Liver (tissue), 9 donors: ENCODE data around the gene NAPA. TPM values are rescaled to one million over a fixed set of nuclear protein-coding genes. Genes with fewer than 3 reads are reported as not detected.

Source experiments
- DNase-seq: peaks from one replicate; pipeline ENCODE4 v3.0.0-alpha.2; 2017; ENCODE audit warnings: low spot score
- H3K27ac ChIP-seq, 2 donors: one replicate each; pipeline ENCODE4 v1.7.0; 2013; ENCODE audit warnings: inconsistent platforms in 2 of 2, low read length in 2 of 2, control low read depth in 1 of 2, low read depth in 1 of 2, mild to moderate bottlenecking in 1 of 2
- H3K27me3 ChIP-seq, 4 donors: one replicate each; pipeline versions ENCODE4 v1.6.1 to v1.7.0; 2013; ENCODE audit warnings: low read length in 3 of 4, inconsistent platforms in 1 of 4, mild to moderate bottlenecking in 1 of 4, moderate library complexity in 1 of 4; ENCODE audit not compliant: control insufficient read depth in 4 of 4, insufficient read depth in 4 of 4
- H3K36me3 ChIP-seq, 4 donors: one replicate each; pipeline versions ENCODE4 v1.6.1 to v1.7.0; 2013; ENCODE audit warnings: low read length in 3 of 4, mild to moderate bottlenecking in 3 of 4, low read depth in 1 of 4, moderate library complexity in 1 of 4; ENCODE audit not compliant: control insufficient read depth in 4 of 4, insufficient read depth in 3 of 4
- H3K4me1 ChIP-seq, 4 donors: one replicate each; pipeline versions ENCODE4 v1.6.1 to v1.7.0; 2013; ENCODE audit warnings: low read length in 3 of 4, mild to moderate bottlenecking in 3 of 4, moderate library complexity in 1 of 4; ENCODE audit not compliant: control insufficient read depth in 4 of 4, insufficient read depth in 4 of 4
- H3K4me3 ChIP-seq, 3 donors: one replicate each; pipeline versions ENCODE4 v1.6.1 to v1.7.0; 2013; ENCODE audit warnings: low read length in 3 of 3, control low read depth in 1 of 3, low read depth in 1 of 3, mild to moderate bottlenecking in 1 of 3
- H3K9ac ChIP-seq, 2 donors: one replicate each; pipeline ENCODE4 v1.7.0; 2013; ENCODE audit warnings: low read length in 2 of 2, mild to moderate bottlenecking in 2 of 2, moderate library complexity in 2 of 2, control low read depth in 1 of 2, low read depth in 1 of 2
- H3K9me3 ChIP-seq, 4 donors: one replicate each; pipeline versions ENCODE4 v1.6.1 to v1.7.0; 2013; ENCODE audit warnings: low read length in 3 of 4; ENCODE audit not compliant: control insufficient read depth in 4 of 4
- EGR1 ChIP-seq, 2 donors: IDR thresholded peaks; 2 replicates each; pipeline ENCODE4 v1.6.1; 2016 to 2018; ENCODE audit warnings: antibody characterized with exemption in 2 of 2, low read depth in 2 of 2
- FOXA1 ChIP-seq: IDR thresholded peaks from 2 replicates; pipeline ENCODE4 v1.6.1; 2016; ENCODE audit warnings: antibody characterized with exemption
- GABPA ChIP-seq, 2 donors: IDR thresholded peaks in 1 of 2; conservative IDR thresholded peaks in 1 of 2; 2 replicates each; pipeline ENCODE4 v1.6.1; 2016; ENCODE audit warnings: antibody characterized with exemption in 2 of 2, mild to moderate bottlenecking in 1 of 2, moderate library complexity in 1 of 2
- HNF4A ChIP-seq, 2 donors: conservative IDR thresholded peaks; 2 replicates each; pipeline ENCODE4 v1.6.1; 2016; ENCODE audit warnings: antibody characterized with exemption in 2 of 2, mild to moderate bottlenecking in 2 of 2
- HNF4G ChIP-seq: IDR thresholded peaks from 2 replicates; pipeline ENCODE4 v1.6.1; 2016; ENCODE audit warnings: antibody characterized with exemption
- NR2F2 ChIP-seq: IDR thresholded peaks from 2 replicates; pipeline ENCODE4 v1.6.1; 2016; ENCODE audit warnings: antibody characterized with exemption
- RAD21 ChIP-seq, 2 donors: IDR thresholded peaks; 2 replicates each; pipeline ENCODE4 v1.6.1; 2016; ENCODE audit warnings: antibody characterized with exemption in 2 of 2, mild to moderate bottlenecking in 2 of 2
- TAF1 ChIP-seq: conservative IDR thresholded peaks from 2 replicates; pipeline ENCODE4 v1.6.1; 2016; ENCODE audit warnings: antibody characterized with exemption, mild to moderate bottlenecking
- YY1 ChIP-seq: IDR thresholded peaks from 2 replicates; pipeline ENCODE4 v1.6.1; 2016; ENCODE audit warnings: antibody characterized with exemption, mild to moderate bottlenecking
- WGBS: extraction: QIAGEN DNeasy Blood & Tissue Kit; methylation state at CpG from one replicate; pipeline ENCODE4 v1.1.7; 2013; 5-methylcytosine and 5-hydroxymethylcytosine counted together
- polyA plus RNA-seq, 2 donors: library from polyadenylated mRNA; stranded (reverse) in 1 of 2; unstranded in 1 of 2; fragments of 200-250 nt in 1 of 2; fragments of >200 nt in 1 of 2; fragmentation: Nextera tagmentation in 1 of 2; extraction: Ambion mirVana in 1 of 2; gene quantifications; one replicate each; pipeline versions ENCODE4 v1.2.1 to v1.2.3, GENCODE V29; 2013 to 2015
- total RNA-seq, 2 donors: library from RNA; depleted of rRNA; stranded (reverse); fragments of >200 nt; gene quantifications; one replicate each; pipeline ENCODE4 v1.2.3, GENCODE V29; 2014
- TF ChIP-seq, protein P1 (sequence below): IDR thresholded peaks from 2 replicates; pipeline ENCODE4 v1.6.1; 2016; ENCODE audit warnings: antibody characterized with exemption, mild to moderate bottlenecking
- TF ChIP-seq, protein P2 (sequence below): IDR thresholded peaks from 2 replicates; pipeline ENCODE4 v1.6.1; 2016; ENCODE audit warnings: antibody characterized with exemption
- TF ChIP-seq, protein P3 (sequence below): fragments of 150-350 bp; IDR thresholded peaks from 2 replicates; pipeline ENCODE4 v1.5.1; 2017; ENCODE audit warnings: improper control_type of control experiment, low read depth, low read length; ENCODE audit not compliant: missing input control
- donor health status: healthy.
- donor health status: healthy.
- donor health status: healthy.
- donor health status: healthy.
- donor health status: healthy.

NAPA gene
- total and polyA plus RNA-seq, 4 donors: 73.4 to 132 (median 120) TPM

DNA sequence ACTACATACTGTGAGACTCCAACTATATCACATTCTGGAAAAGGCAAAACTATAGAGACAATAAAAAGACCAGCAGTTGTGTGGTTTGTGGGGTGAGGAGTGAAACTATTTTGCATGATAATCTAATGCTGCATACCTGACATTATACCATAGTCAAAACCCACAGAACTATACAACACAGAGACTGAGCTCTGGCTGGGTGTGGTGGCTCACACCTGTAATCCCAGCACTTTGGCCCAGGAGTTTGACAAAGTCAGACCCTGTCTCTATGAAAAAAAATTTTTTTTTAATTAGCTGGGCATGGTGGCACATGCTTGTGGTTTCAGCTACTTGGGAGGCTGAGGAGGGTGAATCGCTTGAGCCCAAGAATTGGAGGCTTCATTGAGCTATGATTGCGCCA, 46.1 kb upstream of the NAPA start:
- H3K9me3 ChIP-seq: no peaks in the 10 kb centered on the region
- no peaks in the 10 kb centered on the region for H3K27me3 ChIP-seq
- no peak overlapping the region for H3K9ac ChIP-seq
- TF ChIP-seq RAD21 (IDR thresholded peaks at IDR 0.05) (no peak), NR2F2 (no peak), GABPA (IDR thresholded peaks at IDR 0.05 in 1 of 2, conservative IDR thresholded peaks at IDR 0.05 in 1 of 2) (no peak), HNF4A (conservative IDR thresholded peaks at IDR 0.05) (no peak)
- TF ChIP-seq, protein P1, sequence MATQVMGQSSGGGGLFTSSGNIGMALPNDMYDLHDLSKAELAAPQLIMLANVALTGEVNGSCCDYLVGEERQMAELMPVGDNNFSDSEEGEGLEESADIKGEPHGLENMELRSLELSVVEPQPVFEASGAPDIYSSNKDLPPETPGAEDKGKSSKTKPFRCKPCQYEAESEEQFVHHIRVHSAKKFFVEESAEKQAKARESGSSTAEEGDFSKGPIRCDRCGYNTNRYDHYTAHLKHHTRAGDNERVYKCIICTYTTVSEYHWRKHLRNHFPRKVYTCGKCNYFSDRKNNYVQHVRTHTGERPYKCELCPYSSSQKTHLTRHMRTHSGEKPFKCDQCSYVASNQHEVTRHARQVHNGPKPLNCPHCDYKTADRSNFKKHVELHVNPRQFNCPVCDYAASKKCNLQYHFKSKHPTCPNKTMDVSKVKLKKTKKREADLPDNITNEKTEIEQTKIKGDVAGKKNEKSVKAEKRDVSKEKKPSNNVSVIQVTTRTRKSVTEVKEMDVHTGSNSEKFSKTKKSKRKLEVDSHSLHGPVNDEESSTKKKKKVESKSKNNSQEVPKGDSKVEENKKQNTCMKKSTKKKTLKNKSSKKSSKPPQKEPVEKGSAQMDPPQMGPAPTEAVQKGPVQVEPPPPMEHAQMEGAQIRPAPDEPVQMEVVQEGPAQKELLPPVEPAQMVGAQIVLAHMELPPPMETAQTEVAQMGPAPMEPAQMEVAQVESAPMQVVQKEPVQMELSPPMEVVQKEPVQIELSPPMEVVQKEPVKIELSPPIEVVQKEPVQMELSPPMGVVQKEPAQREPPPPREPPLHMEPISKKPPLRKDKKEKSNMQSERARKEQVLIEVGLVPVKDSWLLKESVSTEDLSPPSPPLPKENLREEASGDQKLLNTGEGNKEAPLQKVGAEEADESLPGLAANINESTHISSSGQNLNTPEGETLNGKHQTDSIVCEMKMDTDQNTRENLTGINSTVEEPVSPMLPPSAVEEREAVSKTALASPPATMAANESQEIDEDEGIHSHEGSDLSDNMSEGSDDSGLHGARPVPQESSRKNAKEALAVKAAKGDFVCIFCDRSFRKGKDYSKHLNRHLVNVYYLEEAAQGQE: no peak
- TF ChIP-seq, protein P2, sequence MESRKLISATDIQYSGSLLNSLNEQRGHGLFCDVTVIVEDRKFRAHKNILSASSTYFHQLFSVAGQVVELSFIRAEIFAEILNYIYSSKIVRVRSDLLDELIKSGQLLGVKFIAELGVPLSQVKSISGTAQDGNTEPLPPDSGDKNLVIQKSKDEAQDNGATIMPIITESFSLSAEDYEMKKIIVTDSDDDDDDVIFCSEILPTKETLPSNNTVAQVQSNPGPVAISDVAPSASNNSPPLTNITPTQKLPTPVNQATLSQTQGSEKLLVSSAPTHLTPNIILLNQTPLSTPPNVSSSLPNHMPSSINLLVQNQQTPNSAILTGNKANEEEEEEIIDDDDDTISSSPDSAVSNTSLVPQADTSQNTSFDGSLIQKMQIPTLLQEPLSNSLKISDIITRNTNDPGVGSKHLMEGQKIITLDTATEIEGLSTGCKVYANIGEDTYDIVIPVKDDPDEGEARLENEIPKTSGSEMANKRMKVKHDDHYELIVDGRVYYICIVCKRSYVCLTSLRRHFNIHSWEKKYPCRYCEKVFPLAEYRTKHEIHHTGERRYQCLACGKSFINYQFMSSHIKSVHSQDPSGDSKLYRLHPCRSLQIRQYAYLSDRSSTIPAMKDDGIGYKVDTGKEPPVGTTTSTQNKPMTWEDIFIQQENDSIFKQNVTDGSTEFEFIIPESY: no peak
- 89% methylated on average over 2 of the region's 2 CpGs for WGBS
- H3K4me3 ChIP-seq: no peak overlapping the region
- peaks cover 0 to 4% (median 0%) of the 10 kb centered on the region in 4 donors for H3K4me1 ChIP-seq
- no peaks in the 10 kb centered on the region for H3K36me3 ChIP-seq
- no peak overlapping the region for H3K27ac ChIP-seq
- no peak for DNase-seq

DNA sequence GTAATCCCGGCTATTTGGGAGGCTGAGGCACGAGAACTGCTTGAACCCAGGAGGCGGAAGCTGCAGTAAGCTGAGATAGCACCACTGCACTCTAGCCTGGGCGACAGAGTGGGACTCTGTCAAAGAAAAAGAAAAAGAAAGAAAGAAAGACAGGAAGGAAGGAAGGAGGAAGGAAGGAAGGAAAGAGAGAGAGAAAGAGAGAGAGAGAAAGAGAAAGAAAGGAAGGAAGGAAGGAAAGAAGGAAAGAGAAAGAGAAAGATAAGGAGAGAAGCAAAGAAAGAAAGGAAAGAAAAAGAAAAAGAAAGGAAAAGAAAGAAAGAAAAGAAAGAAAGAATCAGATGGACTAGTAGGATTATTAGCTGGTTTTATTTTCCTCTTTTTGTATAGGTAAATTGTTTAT, 35.3 kb upstream of the NAPA start:
- Histone ChIP-seq H3K4me3 (no peak overlapping the region), H3K27me3 (no peaks in the 10 kb centered on the region), H3K9ac (no peak overlapping the region), H3K9me3 (no peaks in the 10 kb centered on the region), H3K36me3 (no peaks in the 10 kb centered on the region), H3K4me1 (peaks cover 0 to 4% (median 0%) of the 10 kb centered on the region in 4 donors), H3K27ac (no peak overlapping the region)
- 90% methylated on average over 4 of the region's 4 CpGs for WGBS
- no peak for DNase-seq
- TF ChIP-seq HNF4G: no peak
- no peak for TF ChIP-seq NR2F2

DNA sequence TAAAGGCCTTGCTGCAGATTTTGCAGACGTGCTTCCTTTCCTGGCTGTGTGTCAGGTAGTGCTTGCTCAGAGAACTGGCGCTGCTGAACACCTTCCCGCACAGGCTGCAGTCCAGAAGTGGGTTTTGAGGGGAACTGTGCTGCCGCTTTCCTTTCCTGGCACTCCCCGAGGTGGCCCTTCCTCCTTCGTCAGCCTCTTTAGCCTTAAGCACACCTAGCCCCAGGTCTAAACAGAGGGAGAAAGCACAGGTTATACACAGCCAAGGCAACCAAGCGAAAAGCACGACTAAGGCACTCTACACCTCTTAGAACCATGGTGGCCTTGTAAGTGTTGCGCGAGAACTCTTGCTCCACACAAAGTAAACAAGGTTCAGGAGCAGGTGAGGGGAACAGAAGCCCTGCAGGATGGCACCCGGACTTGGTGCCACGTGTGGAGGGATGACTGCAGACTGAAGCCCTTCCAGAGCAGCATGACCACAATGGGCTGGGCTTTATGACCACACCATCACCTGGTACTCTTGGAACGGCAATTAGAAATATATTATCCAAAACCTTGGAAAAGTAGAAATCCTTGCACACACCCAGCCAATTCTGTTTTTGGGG, 34.5 kb upstream of the NAPA start:
- Histone ChIP-seq H3K27ac (no peak overlapping the region), H3K9me3 (no peaks in the 10 kb centered on the region), H3K9ac (no peak overlapping the region), H3K4me1 (peaks cover 0 to 6% (median 0%) of the 10 kb centered on the region in 4 donors), H3K27me3 (no peaks in the 10 kb centered on the region), H3K36me3 (no peaks in the 10 kb centered on the region), H3K4me3 (no peak overlapping the region)
- 82% methylated on average over 13 of the region's 13 CpGs for WGBS
- DNase-seq: no peak
- no peak for TF ChIP-seq TAF1
- TF ChIP-seq FOXA1: no peak
- no peak for TF ChIP-seq NR2F2
- TF ChIP-seq, protein P1: no peak
- no peak for TF ChIP-seq EGR1 (IDR thresholded peaks at IDR 0.05; ENCODE audit: low read depth in 2 of 2)
- TF ChIP-seq HNF4A (conservative IDR thresholded peaks at IDR 0.05): no peak
- no peak for TF ChIP-seq YY1
- TF ChIP-seq, protein P3, sequence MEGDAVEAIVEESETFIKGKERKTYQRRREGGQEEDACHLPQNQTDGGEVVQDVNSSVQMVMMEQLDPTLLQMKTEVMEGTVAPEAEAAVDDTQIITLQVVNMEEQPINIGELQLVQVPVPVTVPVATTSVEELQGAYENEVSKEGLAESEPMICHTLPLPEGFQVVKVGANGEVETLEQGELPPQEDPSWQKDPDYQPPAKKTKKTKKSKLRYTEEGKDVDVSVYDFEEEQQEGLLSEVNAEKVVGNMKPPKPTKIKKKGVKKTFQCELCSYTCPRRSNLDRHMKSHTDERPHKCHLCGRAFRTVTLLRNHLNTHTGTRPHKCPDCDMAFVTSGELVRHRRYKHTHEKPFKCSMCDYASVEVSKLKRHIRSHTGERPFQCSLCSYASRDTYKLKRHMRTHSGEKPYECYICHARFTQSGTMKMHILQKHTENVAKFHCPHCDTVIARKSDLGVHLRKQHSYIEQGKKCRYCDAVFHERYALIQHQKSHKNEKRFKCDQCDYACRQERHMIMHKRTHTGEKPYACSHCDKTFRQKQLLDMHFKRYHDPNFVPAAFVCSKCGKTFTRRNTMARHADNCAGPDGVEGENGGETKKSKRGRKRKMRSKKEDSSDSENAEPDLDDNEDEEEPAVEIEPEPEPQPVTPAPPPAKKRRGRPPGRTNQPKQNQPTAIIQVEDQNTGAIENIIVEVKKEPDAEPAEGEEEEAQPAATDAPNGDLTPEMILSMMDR: no peak
